Calu3 (cell line): Measurements from ENCODE around the gene ZNF354C. TPM values are rescaled to one million over a fixed set of nuclear protein-coding genes. Genes with fewer than 3 reads are reported as not detected.

Source experiments
- BruUV-seq: library from RNA; stranded (reverse); fragments of 400-500 nt; replicated peaks from 2 replicates; lab custom pipeline; 2021; lab: Mats Ljungman, UMichigan
- CTCF ChIA-PET: fragments of 300-600 bp; sonication (Branson Sonifier 250); formaldehyde crosslinking; loops from one replicate; lab custom pipeline; 2022; ENCODE audit warnings: antibody characterized with exemption; lab: Charles Lee
- DNase-seq: peaks from one replicate; pipeline ENCODE4 v3.0.0; 2022
- H3K27ac Mint-ChIP-seq: one replicate; pipeline ENCODE4 v1.8.0; 2022; ENCODE audit warnings: mixed read lengths; ENCODE audit not compliant: unreplicated experiment
- H3K27me3 Mint-ChIP-seq: one replicate; pipeline ENCODE4 v1.8.0; 2022; ENCODE audit warnings: mixed read lengths; ENCODE audit not compliant: unreplicated experiment
- H3K36me3 Mint-ChIP-seq: one replicate; pipeline ENCODE4 v1.8.0; 2022; ENCODE audit warnings: mild to moderate bottlenecking, moderate library complexity, mixed read lengths; ENCODE audit not compliant: insufficient read depth, unreplicated experiment
- H3K4me1 Mint-ChIP-seq: one replicate; pipeline ENCODE4 v1.8.0; 2022; ENCODE audit warnings: mild to moderate bottlenecking, low read depth, mixed read lengths; ENCODE audit not compliant: unreplicated experiment
- H3K4me3 Mint-ChIP-seq: one replicate; pipeline ENCODE4 v1.8.0; 2022; ENCODE audit warnings: mild to moderate bottlenecking, low read depth, moderate library complexity, mixed read lengths; ENCODE audit not compliant: unreplicated experiment
- H3K9me3 Mint-ChIP-seq: one replicate; pipeline ENCODE4 v1.8.0; 2022; ENCODE audit warnings: low read depth, mixed read lengths; ENCODE audit not compliant: unreplicated experiment
- CTCF ChIP-seq: fragments of 200-600 bp; IDR thresholded peaks from one replicate; pipeline ENCODE4 v1.8.0; 2022; ENCODE audit warnings: antibody characterized with exemption; ENCODE audit not compliant: unreplicated experiment
- intact Hi-C: fragments of 100-400 bp; cut with micrococcal nuclease; formaldehyde crosslinking; loops from one replicate; pipeline ENCODE4 v1.10.0; 2022; ENCODE audit not compliant: unreplicated experiment
- total RNA-seq: library from RNA; stranded (reverse); gene quantifications from 2 replicates; pipeline ENCODE4 v1.2.3, GENCODE V29; 2022

The ZNF354C gene
- total RNA-seq, 1 experiment from 2014 or later, result 2.1 TPM

GRCh38 chr5:179122411-179123108 lies 62.4 kb downstream of the ZNF354C start:
- no peak overlapping the region for H3K27ac Mint-ChIP-seq
- DNase-seq, result no peak
- intact Hi-C loops, result no loop called here
- H3K4me1 Mint-ChIP-seq, result no peaks in the 10 kb centered on the region
- no peaks in the 10 kb centered on the region for H3K36me3 Mint-ChIP-seq
- CTCF ChIA-PET, result no interaction called here
- peaks cover 10% of the 10 kb centered on the region for H3K9me3 Mint-ChIP-seq
- no peak for TF ChIP-seq CTCF
- H3K4me3 Mint-ChIP-seq, result no peak overlapping the region
- H3K27me3 Mint-ChIP-seq, result no peaks in the 10 kb centered on the region
- no TSS peak for BruUV-seq

GRCh38 chr5:179123109-179123426 lies 62.9 kb downstream of the ZNF354C start:
- peaks cover 10% of the 10 kb centered on the region for H3K9me3 Mint-ChIP-seq
- CTCF ChIA-PET, result no interaction called here
- H3K27me3 Mint-ChIP-seq, result no peaks in the 10 kb centered on the region
- TF ChIP-seq CTCF, result no peak
- no TSS peak for BruUV-seq
- no peak overlapping the region for H3K4me3 Mint-ChIP-seq
- DNase-seq, result no peak
- H3K36me3 Mint-ChIP-seq, result no peaks in the 10 kb centered on the region
- H3K27ac Mint-ChIP-seq, result no peak overlapping the region
- intact Hi-C loops, result no loop called here
- no peaks in the 10 kb centered on the region for H3K4me1 Mint-ChIP-seq

GRCh38 chr5:179123491-179124272 lies 63.5 kb downstream of the ZNF354C start:
- CTCF ChIA-PET, result no interaction called here
- intact Hi-C loops, result no loop called here
- peaks cover 10% of the 10 kb centered on the region for H3K9me3 Mint-ChIP-seq
- no peak for DNase-seq
- no peak for TF ChIP-seq CTCF
- H3K27ac Mint-ChIP-seq, result no peak overlapping the region
- H3K27me3 Mint-ChIP-seq, result no peaks in the 10 kb centered on the region
- no peaks in the 10 kb centered on the region for H3K4me1 Mint-ChIP-seq
- no peak overlapping the region for H3K4me3 Mint-ChIP-seq
- BruUV-seq, result no TSS peak
- H3K36me3 Mint-ChIP-seq, result no peaks in the 10 kb centered on the region

GRCh38 chr5:179124273-179124852 lies 64.2 kb downstream of the ZNF354C start:
- Mint-ChIP-seq H3K27ac (no peak overlapping the region), H3K4me3 (no peak overlapping the region), H3K27me3 (no peaks in the 10 kb centered on the region), H3K9me3 (peaks cover 10% of the 10 kb centered on the region), H3K4me1 (no peaks in the 10 kb centered on the region), H3K36me3 (no peaks in the 10 kb centered on the region)
- no peak for TF ChIP-seq CTCF
- BruUV-seq, result no TSS peak
- intact Hi-C loops, result no loop called here
- no peak for DNase-seq
- CTCF ChIA-PET, result no interaction called here
